PC-3 (cell line): ENCODE data around the gene WFDC5. TPM values are rescaled to one million over a fixed set of nuclear protein-coding genes. Genes with fewer than 3 reads are reported as not detected.

Source experiments
- ATAC-seq: fragments of 200-7000 bp; cut with Tn5 transposase; 2 replicates; pipeline ENCODE4 v1.9.1; 2020; ENCODE audit warnings: mild to moderate bottlenecking, moderate library complexity
- BruUV-seq: library from RNA; stranded (reverse); fragments of 400-500 nt; replicated peaks from 2 replicates; lab custom pipeline; 2021; lab: Mats Ljungman, UMichigan
- CTCF ChIA-PET: fragments of 300-600 bp; sonication (Branson Sonifier 250); formaldehyde crosslinking; loops from one replicate; lab custom pipeline; 2022; ENCODE audit warnings: antibody characterized with exemption; lab: Charles Lee
- POLR2A ChIA-PET: fragments of 300-600 bp; sonication (Branson Sonifier 250); formaldehyde crosslinking; loops from one replicate; lab custom pipeline; 2022; ENCODE audit warnings: antibody characterized with exemption; ENCODE audit not compliant: unreplicated experiment; lab: Charles Lee
- DNase-seq: peaks from one replicate; pipeline ENCODE4 v3.0.0-alpha.2; 2015
- H2AFZ ChIP-seq: fragments of 300-600 bp; sonication (generic); 2 replicates; pipeline ENCODE4 v1.6.0; 2016; ENCODE audit warnings: antibody characterized with exemption, low read length
- H3F3A ChIP-seq: fragments of 300-600 bp; sonication (generic); one replicate; pipeline ENCODE4 v1.6.0; 2017; ENCODE audit warnings: antibody characterized with exemption, low read length, control low read depth, mild to moderate bottlenecking; ENCODE audit not compliant: unreplicated experiment
- H3K27ac ChIP-seq: fragments of 300-600 bp; sonication (generic); 2 replicates; pipeline ENCODE4 v1.5.1; 2016; ENCODE audit warnings: mild to moderate bottlenecking, low read length
- H3K27me3 ChIP-seq: fragments of 300-600 bp; sonication (generic); 2 replicates; pipeline ENCODE4 v1.6.1; 2016; ENCODE audit warnings: low read length, mixed read lengths
- H3K36me3 ChIP-seq: fragments of 300-600 bp; sonication (generic); 2 replicates; pipeline ENCODE4 v1.6.1; 2016; ENCODE audit warnings: low read depth, mixed run types, low read length, mixed read lengths
- H3K4me1 ChIP-seq: fragments of 300-600 bp; sonication (generic); 2 replicates; pipeline ENCODE4 v1.5.1; 2016; ENCODE audit warnings: low read length; ENCODE audit not compliant: insufficient read depth
- H3K4me2 ChIP-seq: fragments of 300-600 bp; sonication (generic); 2 replicates; pipeline ENCODE4 v1.6.0; 2016; ENCODE audit warnings: low read length
- H3K4me3 ChIP-seq: fragments of 300-600 bp; sonication (generic); 2 replicates; pipeline ENCODE4 v1.5.1; 2016; ENCODE audit warnings: mild to moderate bottlenecking, low read length, mixed read lengths
- H3K79me2 ChIP-seq: fragments of 300-600 bp; sonication (generic); 2 replicates; pipeline ENCODE4 v1.6.1; 2017; ENCODE audit warnings: low read length, mixed read lengths
- H3K9ac ChIP-seq: fragments of 300-600 bp; sonication (generic); 2 replicates; pipeline ENCODE4 v1.6.0; 2016; ENCODE audit warnings: mild to moderate bottlenecking, low read length
- H3K9me2 ChIP-seq: fragments of 300-600 bp; sonication (generic); replicated peaks from 2 replicates; pipeline ENCODE4 v1.6.1; 2016; ENCODE audit warnings: mixed run types, low read length, mixed read lengths
- H3K9me3 ChIP-seq: fragments of 300-600 bp; sonication (generic); 2 replicates; pipeline ENCODE4 v1.6.1; 2016; ENCODE audit warnings: low read length, mixed read lengths
- H4K20me1 ChIP-seq: fragments of 300-600 bp; sonication (generic); 2 replicates; pipeline ENCODE4 v1.6.1; 2016; ENCODE audit warnings: low read length, mixed read lengths
- EZH2 ChIP-seq: fragments of 300-600 bp; sonication (generic); IDR thresholded peaks from one replicate; pipeline ENCODE4 v1.6.1; 2017; ENCODE audit warnings: antibody characterized with exemption, mild to moderate bottlenecking, low read length; ENCODE audit not compliant: unreplicated experiment
- EZH2phosphoT487 ChIP-seq: fragments of 300-600 bp; sonication (generic); IDR thresholded peaks from 2 replicates; pipeline ENCODE4 v1.6.1; 2018; ENCODE audit warnings: mild to moderate bottlenecking, antibody characterized with exemption, low read length, borderline replicate concordance
- intact Hi-C: fragments of 100-400 bp; cut with micrococcal nuclease; formaldehyde crosslinking; loops from 2 replicates; pipeline ENCODE4 v1.9.0; 2023
- total RNA-seq: library from RNA; depleted of rRNA; stranded (reverse); fragments of >200 nt; gene quantifications from 2 replicates; pipeline ENCODE4 v1.2.3, GENCODE V29; 2014
- TF ChIP-seq, protein P1 (sequence below): fragments of 300-600 bp; sonication (generic); conservative IDR thresholded peaks from 2 replicates; pipeline ENCODE4 v1.5.1; 2017; ENCODE audit warnings: antibody characterized with exemption, low read depth, mild to moderate bottlenecking, low read length

The WFDC5 gene
- total RNA-seq, 1 experiment from 2014 or later: not detected

DNA sequence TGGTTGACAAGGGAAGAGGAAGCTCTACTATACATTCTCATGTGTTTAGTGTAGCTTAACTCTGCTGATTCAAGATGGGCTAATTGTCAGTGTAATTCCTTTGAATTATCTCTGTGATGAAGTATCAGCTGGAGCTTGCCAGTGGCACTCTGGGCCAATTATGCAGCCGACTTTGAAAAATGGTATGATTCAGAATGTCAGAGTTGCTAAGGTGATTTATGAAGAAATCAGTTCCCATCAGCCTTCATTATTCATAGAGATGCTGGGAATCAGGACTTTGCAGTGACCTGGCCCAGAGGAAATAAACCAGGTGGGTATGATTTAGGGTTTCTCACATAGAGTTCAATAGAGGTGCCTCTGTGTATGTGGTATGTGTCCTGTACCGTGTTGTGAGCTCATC, 47.4 kb downstream of the WFDC5 start:
- no peak for ATAC-seq
- Histone ChIP-seq H3K79me2 (peaks cover 16% of the 10 kb centered on the region), H3K4me2 (no peak overlapping the region), H3K9me3 (no peaks in the 10 kb centered on the region), H2AFZ (no peak overlapping the region), H3K9ac (no peak overlapping the region), H3K36me3 (no peaks in the 10 kb centered on the region; the same call in 1 of the 2 replicates), H3K9me2 (no peaks in the 10 kb centered on the region), H3K27me3 (no peaks in the 10 kb centered on the region), H3K4me1 (peaks cover 21% of the 10 kb centered on the region), H3K4me3 (no peak overlapping the region), H3K27ac (no peak overlapping the region), H3F3A (no peaks in the 10 kb centered on the region), H4K20me1 (no peaks in the 10 kb centered on the region)
- BruUV-seq: no TSS peak
- ChIA-PET POLR2A (no interaction called here), CTCF (no interaction called here)
- intact Hi-C loops: no loop called here
- DNase-seq: peak; percentile 6
- TF ChIP-seq EZH2phosphoT487 (no peak), EZH2 (no peak)

DNA sequence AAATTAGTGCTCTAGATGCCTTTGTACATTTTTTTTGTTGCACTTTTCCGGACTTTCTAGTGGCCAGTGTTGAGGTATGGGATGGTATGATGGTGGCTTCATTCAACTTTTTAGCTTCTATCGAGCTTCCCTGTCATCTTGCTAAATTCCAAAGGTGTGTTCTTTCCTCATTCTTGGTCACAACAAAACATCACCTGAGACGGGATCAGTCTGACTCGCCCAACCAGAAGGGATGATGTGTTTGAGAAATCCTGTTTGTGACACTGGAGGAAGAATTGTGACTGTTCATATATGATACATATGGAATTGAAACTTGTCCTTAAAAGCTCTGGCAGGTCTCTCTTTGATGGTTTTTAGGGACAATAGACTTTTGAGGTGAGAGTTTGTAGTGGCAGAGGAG, 47.9 kb downstream of the WFDC5 start:
- H3K9me3 ChIP-seq: no peaks in the 10 kb centered on the region
- CTCF ChIA-PET: no interaction called here
- DNase-seq (peak; percentile 44), ATAC-seq (no peak)
- H4K20me1 ChIP-seq: no peaks in the 10 kb centered on the region
- TF ChIP-seq EZH2 (no peak), EZH2phosphoT487 (no peak)
- TF ChIP-seq, protein P1, sequence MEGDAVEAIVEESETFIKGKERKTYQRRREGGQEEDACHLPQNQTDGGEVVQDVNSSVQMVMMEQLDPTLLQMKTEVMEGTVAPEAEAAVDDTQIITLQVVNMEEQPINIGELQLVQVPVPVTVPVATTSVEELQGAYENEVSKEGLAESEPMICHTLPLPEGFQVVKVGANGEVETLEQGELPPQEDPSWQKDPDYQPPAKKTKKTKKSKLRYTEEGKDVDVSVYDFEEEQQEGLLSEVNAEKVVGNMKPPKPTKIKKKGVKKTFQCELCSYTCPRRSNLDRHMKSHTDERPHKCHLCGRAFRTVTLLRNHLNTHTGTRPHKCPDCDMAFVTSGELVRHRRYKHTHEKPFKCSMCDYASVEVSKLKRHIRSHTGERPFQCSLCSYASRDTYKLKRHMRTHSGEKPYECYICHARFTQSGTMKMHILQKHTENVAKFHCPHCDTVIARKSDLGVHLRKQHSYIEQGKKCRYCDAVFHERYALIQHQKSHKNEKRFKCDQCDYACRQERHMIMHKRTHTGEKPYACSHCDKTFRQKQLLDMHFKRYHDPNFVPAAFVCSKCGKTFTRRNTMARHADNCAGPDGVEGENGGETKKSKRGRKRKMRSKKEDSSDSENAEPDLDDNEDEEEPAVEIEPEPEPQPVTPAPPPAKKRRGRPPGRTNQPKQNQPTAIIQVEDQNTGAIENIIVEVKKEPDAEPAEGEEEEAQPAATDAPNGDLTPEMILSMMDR: no peak
- peaks cover 16% of the 10 kb centered on the region for H3K79me2 ChIP-seq
- POLR2A ChIA-PET: no interaction called here
- BruUV-seq: no TSS peak
- no peak overlapping the region for H3K4me2 ChIP-seq
- no peak overlapping the region for H3K4me3 ChIP-seq
- no peaks in the 10 kb centered on the region for H3K27me3 ChIP-seq
- no peaks in the 10 kb centered on the region; the same call in 1 of the 2 replicates for H3K36me3 ChIP-seq
- H3K27ac ChIP-seq: no peak overlapping the region
- H2AFZ ChIP-seq: no peak overlapping the region
- no peak overlapping the region for H3K9ac ChIP-seq
- intact Hi-C loops: no loop called here
- H3F3A ChIP-seq: no peaks in the 10 kb centered on the region
- H3K4me1 ChIP-seq: peaks cover 24% of the 10 kb centered on the region
- no peaks in the 10 kb centered on the region for H3K9me2 ChIP-seq

DNA sequence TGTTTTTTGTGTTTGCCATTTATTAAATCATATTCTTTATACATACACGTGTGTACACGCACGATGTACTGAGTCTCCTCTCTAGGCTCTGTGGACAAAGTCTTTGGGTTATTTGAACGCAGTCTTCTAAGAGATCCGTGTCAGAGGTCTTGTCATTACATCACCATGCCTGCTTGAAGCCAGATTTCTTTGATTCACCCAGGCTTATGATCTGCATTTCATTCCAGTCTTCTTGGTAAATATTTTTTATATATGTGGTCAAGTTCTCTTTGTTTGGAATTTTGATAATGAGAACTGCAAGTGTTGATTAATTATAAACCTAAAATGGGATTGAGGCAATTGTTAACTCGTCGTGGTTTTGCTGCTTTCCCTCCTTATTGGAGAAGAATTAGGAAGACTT, 48.6 kb downstream of the WFDC5 start:
- H3K4me2 ChIP-seq: no peak overlapping the region

More for the DNA sequence above, 48.6 kb downstream of the WFDC5 start:
- ChIA-PET POLR2A (no interaction called here), CTCF (no interaction called here)
- no peaks in the 10 kb centered on the region for H3K9me2 ChIP-seq
- TF ChIP-seq, protein P1: no peak
- no peak for TF ChIP-seq EZH2phosphoT487
- no peak for TF ChIP-seq EZH2
- H2AFZ ChIP-seq: no peak overlapping the region
- peaks cover 31% of the 10 kb centered on the region for H3K4me1 ChIP-seq
- no peaks in the 10 kb centered on the region for H3K9me3 ChIP-seq
- DNase-seq: no peak
- no peak overlapping the region for H3K9ac ChIP-seq
- intact Hi-C loops: no loop called here
- H3K27ac ChIP-seq: no peak overlapping the region
- no peaks in the 10 kb centered on the region for H4K20me1 ChIP-seq
- no TSS peak for BruUV-seq
- H3K4me3 ChIP-seq: no peak overlapping the region
- peaks cover 16% of the 10 kb centered on the region for H3K79me2 ChIP-seq
- H3K36me3 ChIP-seq: no peaks in the 10 kb centered on the region; the same call in 1 of the 2 replicates
- no peaks in the 10 kb centered on the region for H3F3A ChIP-seq
- ATAC-seq: no peak
- H3K27me3 ChIP-seq: no peaks in the 10 kb centered on the region
